Stimulated activated effector memory CD8-positive, alpha-beta T cell treated with anti-CD3 and anti-CD28 coated beads, Interleukin-12 subunit alpha, Interleukin-12 subunit beta, amount 100 ng/mL, for 72 hours (primary cell): ENCODE measurements around the gene RAX2.

ENCODE experiments used
- ATAC-seq: fragments of 150-1000 bp; cut with Tn5 transposase; 2 replicates; pipeline ENCODE4 v1.10.0; 2021
- DNase-seq, 2 donors: peaks; one replicate each; pipeline ENCODE4 v3.0.0; 2021 to 2022; ENCODE audit warnings: low spot score in 2 of 2
- H3K27ac Mint-ChIP-seq: one replicate; pipeline ENCODE4 v1.8.0; 2022; ENCODE audit warnings: mild to moderate bottlenecking, mixed read lengths
- H3K36me3 Mint-ChIP-seq: one replicate; pipeline ENCODE4 v1.8.0; 2022; ENCODE audit warnings: mild to moderate bottlenecking, mixed read lengths
- H3K4me1 Mint-ChIP-seq: one replicate; pipeline ENCODE4 v1.8.0; 2022; ENCODE audit warnings: mixed read lengths
- H3K4me3 Mint-ChIP-seq: one replicate; pipeline ENCODE4 v1.8.0; 2022; ENCODE audit warnings: mild to moderate bottlenecking, mixed read lengths
- H3K9me3 Mint-ChIP-seq: one replicate; pipeline ENCODE4 v1.8.0; 2022; ENCODE audit warnings: mixed read lengths

The RAX2 gene

DNA sequence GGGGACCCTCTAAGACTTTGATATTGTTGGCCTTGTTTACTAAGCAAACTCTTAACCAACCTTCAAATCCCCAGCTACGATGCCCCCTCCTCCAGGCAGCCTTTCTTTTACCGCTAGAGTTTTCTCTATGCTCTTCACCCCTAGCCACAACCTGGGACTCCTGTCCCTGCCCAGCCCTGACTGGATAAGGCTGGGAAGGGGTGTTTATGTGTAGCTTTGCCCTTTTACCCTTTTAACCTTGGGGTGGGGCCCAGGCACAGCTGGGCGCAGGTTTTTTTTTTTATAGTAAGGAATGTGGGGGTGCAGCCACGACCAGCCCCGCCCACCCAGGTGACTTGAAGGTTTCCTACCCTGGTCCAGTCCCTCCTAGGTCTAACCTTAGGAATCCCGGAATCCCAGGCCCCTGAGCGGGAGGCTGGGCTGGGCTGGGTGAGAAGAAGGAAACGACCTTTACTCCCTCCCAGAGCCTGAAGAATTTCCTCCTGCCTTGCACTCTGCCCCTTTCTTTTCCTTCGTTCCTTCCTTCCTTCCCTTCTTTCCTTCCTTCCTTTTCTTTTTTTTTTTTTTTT, 51.6 kb downstream of the RAX2 start:
- no peak overlapping the region for H3K4me3 Mint-ChIP-seq
- no peak for ATAC-seq

DNA sequence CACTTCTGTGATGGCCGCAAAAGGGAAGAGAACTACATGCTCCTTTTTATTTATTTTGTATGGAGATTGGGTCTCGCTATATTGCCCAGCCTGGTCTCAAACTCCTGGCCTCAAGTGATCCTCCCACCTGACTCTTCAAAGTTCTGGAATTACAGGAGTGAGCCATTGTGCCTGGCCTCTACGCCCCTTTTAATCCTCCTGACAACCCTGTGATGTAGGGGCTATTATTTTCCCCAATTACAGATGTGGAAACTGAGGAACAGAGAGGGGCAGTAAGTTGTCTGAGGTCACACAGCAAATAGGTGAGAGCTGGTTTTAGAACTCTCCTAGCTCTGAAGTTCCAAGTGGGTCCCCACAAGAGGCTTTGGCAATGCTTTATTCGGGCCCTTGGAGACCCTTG, 52.2 kb downstream of the RAX2 start:
- ATAC-seq (no peak), DNase-seq (no peak)
- Mint-ChIP-seq H3K36me3 (no peaks in the 10 kb centered on the region), H3K9me3 (no peaks in the 10 kb centered on the region), H3K4me3 (no peak overlapping the region), H3K4me1 (peaks cover 11% of the 10 kb centered on the region), H3K27ac (no peak overlapping the region)

More for the DNA sequence above, 51.6 kb downstream of the RAX2 start:
- H3K27ac Mint-ChIP-seq, result no peak overlapping the region
- no peaks in the 10 kb centered on the region for H3K36me3 Mint-ChIP-seq
- H3K9me3 Mint-ChIP-seq, result no peaks in the 10 kb centered on the region
- no peak for DNase-seq
- H3K4me1 Mint-ChIP-seq, result peaks cover 15% of the 10 kb centered on the region
